Measurements from ENCODE around the gene EXOC6B.

Gene EXOC6B

DNA sequence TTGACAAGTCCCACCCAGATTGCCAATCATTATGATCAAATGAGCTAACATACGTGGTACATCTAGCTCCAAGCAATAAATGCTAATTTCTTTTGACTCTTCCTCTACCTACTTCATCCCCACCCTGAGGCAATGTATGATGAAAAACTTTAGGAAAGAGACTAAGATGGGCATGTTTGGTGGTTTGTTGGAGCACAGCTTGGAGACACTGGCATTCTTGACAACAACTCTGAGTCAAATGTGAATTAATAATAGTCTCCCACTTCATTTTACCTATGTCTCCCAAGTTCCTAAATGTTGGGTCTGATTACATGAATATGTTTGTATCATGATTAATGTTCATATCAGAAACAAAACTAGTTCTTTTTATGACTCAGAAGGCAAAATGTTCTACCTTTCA lies 36.6 kb downstream of the EXOC6B start:
- peaks cover 4% of the 10 kb centered on the region for H3K4me1 ChIP-seq (ENCODE audit: insufficient read depth, low read length)
- no peak overlapping the region for H3K9ac ChIP-seq (ENCODE audit: low read depth, low read length)
- no peaks in the 10 kb centered on the region for H3K36me3 ChIP-seq (ENCODE audit: insufficient read depth, low read length)
- H3K9me3 ChIP-seq (ENCODE audit: control insufficient read depth, insufficient read depth, low read length): peaks cover 4% of the 10 kb centered on the region

DNA sequence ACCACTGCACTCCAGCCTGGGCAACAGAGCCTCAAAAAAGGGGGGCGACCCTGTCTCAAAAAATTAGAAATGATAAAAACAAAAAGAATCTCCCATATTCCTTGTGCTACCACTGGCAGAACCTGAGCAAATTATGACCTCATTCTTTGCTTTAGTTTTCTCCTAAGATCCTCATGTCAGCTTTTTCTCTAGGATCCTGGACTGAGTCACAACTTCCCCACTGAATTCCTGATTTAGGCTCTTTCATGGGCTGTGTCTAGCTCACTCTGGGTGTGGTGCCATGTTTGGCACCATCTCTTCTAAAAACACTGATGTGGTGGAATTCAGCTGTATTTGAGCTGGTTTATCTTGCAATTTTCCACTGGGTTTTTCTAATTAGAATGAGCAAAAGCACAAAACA lies 37.1 kb downstream of the EXOC6B start:
- no peaks in the 10 kb centered on the region for H3K36me3 ChIP-seq (ENCODE audit: insufficient read depth, low read length)
- peaks cover 4% of the 10 kb centered on the region for H3K9me3 ChIP-seq (ENCODE audit: control insufficient read depth, insufficient read depth, low read length)
- no peak overlapping the region for H3K9ac ChIP-seq (ENCODE audit: low read depth, low read length)
- H3K4me1 ChIP-seq (ENCODE audit: insufficient read depth, low read length): no peaks in the 10 kb centered on the region

- peaks cover 9% of the 10 kb centered on the region; the same call in 1 of the 2 replicates for H3K4me1 ChIP-seq (ENCODE audit: insufficient read depth, low read length)
- no peaks in the 10 kb centered on the region; the same call in 1 of the 2 replicates for H3K36me3 ChIP-seq (ENCODE audit: insufficient read depth, low read length)
- H3K9ac ChIP-seq (ENCODE audit: low read depth, low read length): no peak overlapping the region
- H3K9me3 ChIP-seq (ENCODE audit: control insufficient read depth, insufficient read depth, low read length): peaks cover 4% of the 10 kb centered on the region
These were observed 40.3 kb downstream of the EXOC6B start for GRCh38 chr2:72785517-72785916.

DNA sequence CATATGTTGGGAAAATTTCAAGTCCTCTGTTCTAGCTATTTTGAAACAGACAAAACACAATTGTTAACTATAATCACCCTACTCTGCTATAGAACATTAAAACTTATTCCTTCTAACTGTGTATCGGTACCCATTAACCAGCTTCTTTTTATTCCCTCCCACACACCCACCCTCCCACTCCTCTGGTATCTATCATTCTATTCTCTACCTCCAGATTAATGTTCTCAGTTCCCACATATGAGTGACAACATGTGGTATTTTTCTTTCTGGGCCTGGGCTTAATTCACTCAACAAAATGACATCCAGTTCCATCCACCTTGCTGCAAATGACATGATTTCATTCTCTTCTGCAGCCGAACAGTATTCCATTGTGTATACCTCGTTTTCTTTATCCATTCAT lies 43.3 kb downstream of the EXOC6B start:
- peaks cover 4% of the 10 kb centered on the region for H3K9me3 ChIP-seq (ENCODE audit: control insufficient read depth, insufficient read depth, low read length)
- H3K9ac ChIP-seq (ENCODE audit: low read depth, low read length): no peak overlapping the region
- no peaks in the 10 kb centered on the region; the same call in 1 of the 2 replicates for H3K36me3 ChIP-seq (ENCODE audit: insufficient read depth, low read length)
- peaks cover 9% of the 10 kb centered on the region; the same call in 1 of the 2 replicates for H3K4me1 ChIP-seq (ENCODE audit: insufficient read depth, low read length)

DNA sequence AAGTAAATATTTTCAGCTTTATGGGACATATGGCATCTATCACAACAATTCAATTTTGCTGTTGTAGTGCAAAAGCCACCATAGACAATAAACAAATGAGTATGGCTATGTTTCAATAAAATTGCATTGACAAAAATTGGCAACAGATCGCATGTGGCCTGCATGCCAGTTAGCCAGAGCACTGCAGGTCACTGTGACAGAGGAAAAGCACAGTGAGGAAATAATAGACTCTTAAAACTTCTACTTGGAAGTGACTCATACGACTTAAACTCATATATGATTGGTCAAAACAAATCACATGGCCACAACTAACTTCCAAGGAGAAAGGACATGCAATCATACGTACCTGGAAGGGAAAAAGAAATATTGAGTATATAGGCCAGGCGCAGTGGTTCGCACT lies 44.4 kb downstream of the EXOC6B start:
- Histone ChIP-seq H3K36me3 (ENCODE audit: insufficient read depth, low read length) (no peaks in the 10 kb centered on the region; the same call in 1 of the 2 replicates), H3K9me3 (ENCODE audit: control insufficient read depth, insufficient read depth, low read length) (peaks cover 4% of the 10 kb centered on the region), H3K4me1 (ENCODE audit: insufficient read depth, low read length) (peaks cover 9% of the 10 kb centered on the region; the same call in 1 of the 2 replicates)

DNA sequence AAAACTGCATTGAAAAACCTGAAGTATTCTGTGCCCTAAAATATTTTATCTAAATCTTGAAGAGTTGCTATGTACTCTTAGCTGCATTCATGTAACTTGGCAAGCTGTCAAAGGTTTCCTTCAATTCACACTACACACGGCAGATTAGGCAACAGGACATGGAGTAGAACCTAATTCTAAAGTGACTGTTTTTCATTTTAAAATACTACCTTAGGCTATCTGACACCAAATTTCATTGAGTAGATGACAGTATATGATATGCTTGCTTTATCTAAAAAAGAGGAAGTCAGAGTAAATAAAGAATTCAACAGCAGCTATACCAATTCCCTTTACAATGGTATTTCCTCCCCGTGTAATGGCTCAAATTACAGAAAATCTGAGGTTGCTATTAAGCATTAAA lies 45.4 kb downstream of the EXOC6B start:
- H3K36me3 ChIP-seq (ENCODE audit: insufficient read depth, low read length): no peaks in the 10 kb centered on the region; the same call in 1 of the 2 replicates
- no peak overlapping the region for H3K9ac ChIP-seq (ENCODE audit: low read depth, low read length)
- H3K4me1 ChIP-seq (ENCODE audit: insufficient read depth, low read length): peaks cover 9% of the 10 kb centered on the region; the same call in 1 of the 2 replicates
- H3K9me3 ChIP-seq (ENCODE audit: control insufficient read depth, insufficient read depth, low read length): peaks cover 4% of the 10 kb centered on the region; the same call in 1 of the 2 replicates

More for the DNA sequence above, 44.4 kb downstream of the EXOC6B start:
- H3K9ac ChIP-seq (ENCODE audit: low read depth, low read length): no peak overlapping the region

DNA sequence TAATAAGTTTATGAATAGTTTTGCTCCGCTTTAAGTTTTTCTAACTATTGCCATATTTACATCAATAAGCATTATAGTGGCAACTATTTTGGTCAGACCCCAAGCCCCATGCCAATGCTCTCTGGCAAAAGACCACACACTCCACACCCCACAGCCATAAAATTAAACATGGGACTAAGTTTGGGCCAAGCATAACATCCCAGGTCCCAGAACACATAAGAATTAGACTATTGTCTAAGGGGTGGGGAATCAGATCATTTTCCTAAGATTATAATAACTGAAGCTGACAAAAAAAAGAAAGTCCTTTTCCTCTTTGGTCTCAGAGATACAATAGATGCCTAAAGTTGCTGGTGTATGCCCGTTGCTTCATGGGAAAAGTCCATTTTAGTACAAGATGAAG lies 46.3 kb downstream of the EXOC6B start:
- H3K4me1 ChIP-seq (ENCODE audit: insufficient read depth, low read length): peaks cover 15% of the 10 kb centered on the region
- no peak overlapping the region for H3K9ac ChIP-seq (ENCODE audit: low read depth, low read length)
- no peaks in the 10 kb centered on the region for H3K9me3 ChIP-seq (ENCODE audit: control insufficient read depth, insufficient read depth, low read length)
- H3K36me3 ChIP-seq (ENCODE audit: insufficient read depth, low read length): no peaks in the 10 kb centered on the region; the same call in 1 of the 2 replicates

DNA sequence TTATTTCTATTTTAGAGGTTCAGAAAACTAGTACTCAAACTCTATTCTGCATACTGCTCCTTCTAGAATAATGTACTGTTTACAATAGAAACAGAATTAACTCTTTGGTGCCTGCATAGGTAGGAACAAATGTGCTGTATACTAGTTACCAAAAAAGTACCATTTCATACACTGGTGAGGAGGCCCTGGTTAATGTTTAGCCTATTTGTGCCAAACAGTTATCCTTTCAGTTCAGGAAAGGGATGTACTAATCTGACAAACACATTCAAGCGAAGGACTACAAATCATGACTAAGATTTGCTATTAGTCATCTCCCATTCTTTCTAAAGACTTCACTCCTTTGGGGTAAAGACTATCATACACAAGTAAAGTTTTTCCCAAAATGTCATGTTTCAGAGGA lies 47.4 kb downstream of the EXOC6B start:
- no peak overlapping the region for H3K9ac ChIP-seq (ENCODE audit: low read depth, low read length)
- H3K9me3 ChIP-seq (ENCODE audit: control insufficient read depth, insufficient read depth, low read length): no peaks in the 10 kb centered on the region

GRCh38 chr2:72770879-72771461 lies 54.9 kb downstream of the EXOC6B start:
- H3K4me1 ChIP-seq (ENCODE audit: insufficient read depth, low read length): peaks cover 14% of the 10 kb centered on the region
- H3K36me3 ChIP-seq (ENCODE audit: insufficient read depth, low read length): no peaks in the 10 kb centered on the region
- no peaks in the 10 kb centered on the region for H3K9me3 ChIP-seq (ENCODE audit: control insufficient read depth, insufficient read depth, low read length)
- no peak overlapping the region for H3K9ac ChIP-seq (ENCODE audit: low read depth, low read length)

More for the DNA sequence above, 47.4 kb downstream of the EXOC6B start:
- Histone ChIP-seq H3K36me3 (ENCODE audit: insufficient read depth, low read length) (no peaks in the 10 kb centered on the region; the same call in 1 of the 2 replicates), H3K4me1 (ENCODE audit: insufficient read depth, low read length) (peaks cover 15% of the 10 kb centered on the region)

GRCh38 chr2:72765997-72766609 lies 59.7 kb downstream of the EXOC6B start:
- no peaks in the 10 kb centered on the region for H3K36me3 ChIP-seq (ENCODE audit: insufficient read depth, low read length)
- peaks cover 11% of the 10 kb centered on the region; the same call in 1 of the 2 replicates for H3K4me1 ChIP-seq (ENCODE audit: insufficient read depth, low read length)
- peaks cover 9% of the 10 kb centered on the region; the same call in 1 of the 2 replicates for H3K9me3 ChIP-seq (ENCODE audit: control insufficient read depth, insufficient read depth, low read length)
- no peak overlapping the region for H3K9ac ChIP-seq (ENCODE audit: low read depth, low read length)

- Histone ChIP-seq H3K36me3 (ENCODE audit: insufficient read depth, low read length) (no peaks in the 10 kb centered on the region), H3K9me3 (ENCODE audit: control insufficient read depth, insufficient read depth, low read length) (peaks cover 11% of the 10 kb centered on the region; the same call in 1 of the 2 replicates), H3K4me1 (ENCODE audit: insufficient read depth, low read length) (peaks cover 5% of the 10 kb centered on the region; the same call in 1 of the 2 replicates), H3K9ac (ENCODE audit: low read depth, low read length) (no peak overlapping the region)
These were observed 63.6 kb downstream of the EXOC6B start for GRCh38 chr2:72762276-72762675.

DNA sequence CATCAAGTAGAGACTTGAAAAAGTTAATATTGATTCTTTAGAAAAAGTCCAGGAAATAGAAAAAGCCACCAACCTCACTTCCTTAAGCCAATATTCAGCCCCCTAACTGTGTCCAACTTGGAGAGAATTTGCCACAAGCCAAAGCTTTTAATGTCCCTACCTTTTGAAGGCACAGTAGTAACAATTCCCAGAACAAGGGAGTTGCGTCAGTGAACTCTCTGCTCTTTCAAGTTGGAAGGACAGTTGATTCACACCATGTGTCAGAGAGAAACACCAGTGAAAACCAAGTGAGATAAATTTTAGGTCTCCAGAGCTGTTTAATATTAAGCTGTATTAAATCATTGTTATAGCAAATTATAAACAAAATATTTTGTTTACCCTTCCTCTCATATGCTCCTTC lies 66.1 kb downstream of the EXOC6B start:
- Histone ChIP-seq H3K9me3 (ENCODE audit: control insufficient read depth, insufficient read depth, low read length) (peaks cover 11% of the 10 kb centered on the region; the same call in 1 of the 2 replicates), H3K4me1 (ENCODE audit: insufficient read depth, low read length) (peaks cover 6% of the 10 kb centered on the region; the same call in 1 of the 2 replicates)

GRCh38 chr2:72757177-72757775 lies 68.6 kb downstream of the EXOC6B start:
- no peak overlapping the region for H3K9ac ChIP-seq (ENCODE audit: low read depth, low read length)
- H3K4me1 ChIP-seq (ENCODE audit: insufficient read depth, low read length): peaks cover 13% of the 10 kb centered on the region; the same call in 1 of the 2 replicates
- no peaks in the 10 kb centered on the region for H3K36me3 ChIP-seq (ENCODE audit: insufficient read depth, low read length)
- H3K9me3 ChIP-seq (ENCODE audit: control insufficient read depth, insufficient read depth, low read length): peaks cover 7% of the 10 kb centered on the region; the same call in 1 of the 2 replicates

More for the DNA sequence above, 66.1 kb downstream of the EXOC6B start:
- H3K36me3 ChIP-seq (ENCODE audit: insufficient read depth, low read length): no peaks in the 10 kb centered on the region
- no peak overlapping the region for H3K9ac ChIP-seq (ENCODE audit: low read depth, low read length)

DNA sequence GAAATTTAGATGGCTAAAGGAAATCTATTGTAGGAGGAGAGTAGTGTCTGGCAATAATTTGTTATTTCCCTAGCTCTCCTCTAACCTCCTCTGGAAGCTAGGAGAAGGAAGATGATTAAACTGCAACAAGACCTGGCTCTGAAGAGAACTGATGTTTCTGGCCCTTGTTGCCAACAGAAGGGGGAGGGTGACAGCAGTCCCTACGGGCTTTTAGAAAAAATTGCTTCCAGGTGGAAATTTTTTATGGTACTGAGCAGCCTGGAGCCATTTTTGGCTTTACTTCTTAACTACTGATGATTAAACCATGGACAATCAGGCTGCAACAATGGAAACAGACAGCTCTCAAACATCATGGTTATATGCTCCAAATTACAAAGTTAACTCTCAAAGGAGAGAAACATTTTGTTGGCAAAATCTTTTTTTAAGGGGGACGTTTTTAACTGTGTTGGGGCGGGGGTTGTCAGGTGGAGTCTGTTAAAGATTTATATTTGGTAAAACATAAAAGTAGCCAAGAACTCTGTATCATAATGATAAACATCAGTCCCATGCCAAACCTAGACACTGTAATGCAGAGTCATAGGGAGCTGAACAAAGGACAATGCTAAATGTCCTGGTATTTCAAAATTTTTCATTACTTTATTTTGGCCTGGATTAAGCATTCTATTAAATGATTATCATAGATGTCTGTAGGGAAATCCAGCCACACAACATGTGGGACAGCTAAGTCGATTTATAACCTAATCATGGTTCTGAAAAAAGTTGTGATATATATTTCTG lies 70.0 kb downstream of the EXOC6B start:
- H3K9me3 ChIP-seq (ENCODE audit: control insufficient read depth, insufficient read depth, low read length): no peaks in the 10 kb centered on the region
- H3K9ac ChIP-seq (ENCODE audit: low read depth, low read length): no peak overlapping the region
- H3K4me1 ChIP-seq (ENCODE audit: insufficient read depth, low read length): peaks cover 22% of the 10 kb centered on the region; the same call in 1 of the 2 replicates
- H3K36me3 ChIP-seq (ENCODE audit: insufficient read depth, low read length): no peaks in the 10 kb centered on the region
